Ovary (tissue), 9 donors: Measurements from ENCODE around the gene PLXNA2. TPM values are rescaled to one million over a fixed set of nuclear protein-coding genes. Genes with fewer than 3 reads are reported as not detected.

Experiments
- DNase-seq, 5 donors: peaks; one replicate each; pipeline ENCODE4 v3.0.0-alpha.2; 2019 to 2020
- H3K27ac ChIP-seq, 2 donors: fragments of 200-600 bp; one replicate each; pipeline versions ENCODE4 v1.5.1 to v1.8.0; 2019 to 2022
- H3K27me3 ChIP-seq: fragments of 200-600 bp; one replicate; pipeline ENCODE4 v1.8.0; 2022
- H3K36me3 ChIP-seq: fragments of 200-600 bp; sonication (generic); one replicate; pipeline ENCODE4 v1.5.1; 2019
- H3K4me1 ChIP-seq: one replicate; pipeline ENCODE4 v1.8.1; 2013; ENCODE audit warnings: mild to moderate bottlenecking, moderate library complexity; ENCODE audit not compliant: insufficient read depth
- H3K4me3 ChIP-seq: fragments of 200-600 bp; sonication (generic); one replicate; pipeline ENCODE4 v1.5.1; 2017
- H3K9me3 ChIP-seq, 2 donors: fragments of 200-600 bp in 1 of 2; sonication (generic) in 1 of 2; one replicate each; pipeline versions ENCODE4 v1.5.1 to v1.8.1; 2013 to 2019; ENCODE audit warnings: mild to moderate bottlenecking in 1 of 2, moderate library complexity in 1 of 2
- EP300 ChIP-seq: sonication (generic); formaldehyde crosslinking; IDR thresholded peaks from one replicate; pipeline ENCODE4 v1.6.1; 2017; ENCODE audit warnings: antibody characterized with exemption
- POLR2A ChIP-seq: fragments of 450-650 bp; IDR thresholded peaks from one replicate; pipeline ENCODE4 v1.6.1; 2017; ENCODE audit warnings: antibody characterized with exemption, mild to moderate bottlenecking, moderate library complexity
- WGBS, 3 donors: extraction: QIAGEN DNeasy Blood & Tissue Kit in 1 of 3; methylation state at CpG; one replicate each; pipeline versions ENCODE4 v1.1.5 to v1.1.7; 2013 to 2017; 5-methylcytosine and 5-hydroxymethylcytosine counted together
- intact Hi-C, 4 donors: fragments of 100-400 bp; cut with DNase I; formaldehyde crosslinking; loops; one replicate each; pipeline versions ENCODE4 v1.11.0 to v1.15.1; 2022 to 2023
- polyA plus RNA-seq, 2 donors: library from polyadenylated mRNA; stranded (reverse); fragments of 200-250 nt in 1 of 2; fragments of 350-450 nt in 1 of 2; fragmentation: Illumina TruSeq in 1 of 2; extraction: RNeasy Lipid Tissue Mini Kit (QIAGEN cat#74804) in 1 of 2; gene quantifications; one replicate each; pipeline ENCODE4 v1.2.3, GENCODE V29; 2013 to 2014
- total RNA-seq, 7 donors: library from RNA; depleted of rRNA in 2 of 7; stranded (reverse); fragments of >200 nt in 2 of 7; fragmentation: NEBNext Ultra II Directional in 3 of 7; extraction: Animal tissue kit (Norgen Biotek cat#: 25700) in 3 of 7; gene quantifications; one replicate each; pipeline versions ENCODE4 v1.1.0 to v1.2.4, GENCODE V29; 2016 to 2023
- TF ChIP-seq, protein P1 (sequence below), 3 donors: fragments of 450-650 bp in 2 of 3; fragments of 200-600 bp in 1 of 3; IDR thresholded peaks; one replicate each; pipeline versions ENCODE4 v1.5.1 to v1.8.0; 2016 to 2022; ENCODE audit warnings: antibody characterized with exemption in 3 of 3, mild to moderate bottlenecking in 1 of 3
- donor health status: DM: no; HTN: no; CAD: no; lungs with moderate emphysema.
- donor health status: DM: no; HTN: no; CAD: no.
- donor health status: Bipolar disorder and iron deficiency.
- donor health status: DM: yes; HTN: yes; CAD: no.
- donor health status: DM: no; HTN: no; CAD: no.
- donor health status: DM: yes; HTN: yes; CAD: no.

PLXNA2 gene
- total and polyA plus RNA-seq, 9 donors: 10.7 to 71.5 (median 44.0) TPM

GRCh38 chr1:208052926-208053407 lies 191.2 kb downstream of the PLXNA2 start:
- Histone ChIP-seq H3K4me1 (peaks cover 5% of the 10 kb centered on the region), H3K4me3 (no peak overlapping the region), H3K27me3 (no peaks in the 10 kb centered on the region), H3K27ac (no peak overlapping the region), H3K36me3 (no peaks in the 10 kb centered on the region), H3K9me3 (no peaks in the 10 kb centered on the region)
- intact Hi-C loops: no loop called here
- no peak for DNase-seq
- WGBS, 3 donors: 94 to 100% (median 99%) methylated on average over 3 of the region's 3 CpGs
- TF ChIP-seq POLR2A (no peak), EP300 (no peak)
- TF ChIP-seq, protein P1, sequence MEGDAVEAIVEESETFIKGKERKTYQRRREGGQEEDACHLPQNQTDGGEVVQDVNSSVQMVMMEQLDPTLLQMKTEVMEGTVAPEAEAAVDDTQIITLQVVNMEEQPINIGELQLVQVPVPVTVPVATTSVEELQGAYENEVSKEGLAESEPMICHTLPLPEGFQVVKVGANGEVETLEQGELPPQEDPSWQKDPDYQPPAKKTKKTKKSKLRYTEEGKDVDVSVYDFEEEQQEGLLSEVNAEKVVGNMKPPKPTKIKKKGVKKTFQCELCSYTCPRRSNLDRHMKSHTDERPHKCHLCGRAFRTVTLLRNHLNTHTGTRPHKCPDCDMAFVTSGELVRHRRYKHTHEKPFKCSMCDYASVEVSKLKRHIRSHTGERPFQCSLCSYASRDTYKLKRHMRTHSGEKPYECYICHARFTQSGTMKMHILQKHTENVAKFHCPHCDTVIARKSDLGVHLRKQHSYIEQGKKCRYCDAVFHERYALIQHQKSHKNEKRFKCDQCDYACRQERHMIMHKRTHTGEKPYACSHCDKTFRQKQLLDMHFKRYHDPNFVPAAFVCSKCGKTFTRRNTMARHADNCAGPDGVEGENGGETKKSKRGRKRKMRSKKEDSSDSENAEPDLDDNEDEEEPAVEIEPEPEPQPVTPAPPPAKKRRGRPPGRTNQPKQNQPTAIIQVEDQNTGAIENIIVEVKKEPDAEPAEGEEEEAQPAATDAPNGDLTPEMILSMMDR (IDR thresholded peaks at IDR 0.05): no peak

DNA sequence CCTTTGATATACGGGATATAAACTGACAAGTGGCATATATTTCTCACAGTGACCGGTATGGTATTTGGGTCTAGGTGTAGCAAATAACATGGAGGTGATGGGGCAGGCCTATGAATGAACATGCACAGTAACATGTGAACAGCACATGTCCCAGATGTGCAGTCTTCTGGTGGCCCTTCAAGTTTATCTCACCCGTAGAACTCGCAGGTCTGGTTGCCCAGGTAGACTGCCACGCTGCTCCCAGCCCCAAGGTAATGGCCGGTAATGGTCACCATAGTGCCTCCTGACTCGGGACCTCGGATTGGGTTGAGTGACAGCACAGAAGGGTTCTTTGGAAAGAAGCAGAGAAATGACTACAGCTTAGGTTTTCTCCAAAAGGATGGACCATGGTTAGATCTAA lies 192.0 kb downstream of the PLXNA2 start:
- Histone ChIP-seq H3K4me1 (peaks cover 10% of the 10 kb centered on the region), H3K9me3 (no peaks in the 10 kb centered on the region), H3K27ac (no peak overlapping the region), H3K4me3 (no peak overlapping the region), H3K27me3 (no peaks in the 10 kb centered on the region), H3K36me3 (no peaks in the 10 kb centered on the region)
- intact Hi-C loops: no loop called here
- TF ChIP-seq, protein P1 (IDR thresholded peaks at IDR 0.05): no peak
- TF ChIP-seq POLR2A: no peak
- TF ChIP-seq EP300: no peak
- 88 to 99% (median 94%) methylated on average over 8 of the region's 8 CpGs for WGBS, 3 donors
- DNase-seq: no peak

DNA sequence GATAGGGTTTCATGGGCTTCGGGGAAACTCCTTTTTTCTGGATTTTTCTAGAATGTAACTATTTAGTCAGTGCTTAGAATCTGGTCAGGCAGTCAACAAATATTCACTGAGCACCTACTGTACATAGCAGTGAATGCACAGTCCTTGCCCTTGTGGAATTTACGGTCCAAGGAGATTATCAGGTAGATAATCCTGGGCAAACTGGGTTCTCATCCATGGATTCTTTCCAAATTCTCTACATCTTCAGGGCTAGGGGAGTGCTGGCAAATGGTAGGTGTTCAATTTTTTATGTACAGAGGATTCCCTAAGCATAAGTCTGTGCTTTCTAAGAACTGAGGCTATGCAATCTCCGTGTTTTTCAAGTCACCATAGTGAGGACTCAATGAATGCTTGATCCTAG lies 192.5 kb downstream of the PLXNA2 start:
- no peak for DNase-seq
- Histone ChIP-seq H3K4me1 (peaks cover 14% of the 10 kb centered on the region), H3K4me3 (no peak overlapping the region), H3K27me3 (no peaks in the 10 kb centered on the region), H3K27ac (no peak overlapping the region), H3K9me3 (no peaks in the 10 kb centered on the region), H3K36me3 (no peaks in the 10 kb centered on the region)
- TF ChIP-seq POLR2A (no peak), EP300 (no peak)
- TF ChIP-seq, protein P1 (IDR thresholded peaks at IDR 0.05): no peak
- intact Hi-C loops: no loop called here
- 92 to 98% (median 94%) methylated on average over 3 of the region's 3 CpGs for WGBS, 3 donors

DNA sequence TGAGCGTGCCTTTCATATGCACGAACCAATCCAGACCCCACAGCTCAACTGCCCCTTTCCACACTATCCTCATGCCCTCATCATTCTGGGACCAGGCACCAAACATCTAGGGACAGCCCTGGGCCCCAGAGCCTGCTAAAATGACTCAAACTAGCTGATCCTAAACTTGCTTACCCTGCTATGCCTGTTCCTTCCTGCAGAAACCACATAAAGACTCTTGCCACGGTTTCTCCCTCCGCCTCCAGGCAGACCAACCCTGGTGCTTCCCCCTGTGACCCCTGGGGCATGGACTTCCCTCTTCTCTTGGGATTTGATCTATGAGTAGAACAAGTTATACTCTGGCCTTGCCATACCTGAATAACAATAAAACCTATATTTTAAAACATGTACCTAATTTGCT lies 195.3 kb downstream of the PLXNA2 start:
- intact Hi-C loops: loop anchor here in 1 of 4 donors (10.0 kb wide), 1 partner anchor 46 kb away; no protein-coding TSS in a partner anchor
- no peak for DNase-seq
- H3K9me3 ChIP-seq: no peaks in the 10 kb centered on the region
- no peaks in the 10 kb centered on the region for H3K27me3 ChIP-seq
- no peak overlapping the region for H3K4me3 ChIP-seq
- H3K36me3 ChIP-seq: no peaks in the 10 kb centered on the region
- H3K4me1 ChIP-seq: peaks cover 33% of the 10 kb centered on the region
- TF ChIP-seq, protein P1 (IDR thresholded peaks at IDR 0.05): no peak
- TF ChIP-seq POLR2A: no peak
- no peak for TF ChIP-seq EP300
- H3K27ac ChIP-seq: peak overlapping the region in 1 of 2 donors; percentile 79
- WGBS, 3 donors: 91 to 92% (median 92%) methylated on average over 4 of the region's 4 CpGs
